Bronchial epithelial cell (primary cell): ENCODE data around the gene FARSA. TPM values are rescaled to one million over a fixed set of nuclear protein-coding genes. Genes with fewer than 3 reads are reported as not detected.
"Not testable (repeated sequence)": the region's sequence is repeated elsewhere in the genome, so short reads cannot be mapped to it uniquely, and the experiment has no call there.

Experiments used
- DNase-seq: peaks from one replicate; pipeline ENCODE4 v3.0.0-alpha.2; 2010; ENCODE audit warnings: low read depth
- FAIRE-seq: peaks from 2 replicates; lab custom pipeline; 2011; peaks lifted over from hg19 to GRCh38; lab: Jason Lieb, UNC
- H3K27me3 ChIP-seq: 2 replicates; pipeline ENCODE4 v1.5.1; 2011; ENCODE audit warnings: low read length; ENCODE audit not compliant: control insufficient read depth, insufficient read depth
- H3K36me3 ChIP-seq: 2 replicates; pipeline ENCODE4 v1.5.1; 2011; ENCODE audit warnings: low read length; ENCODE audit not compliant: control insufficient read depth, insufficient read depth
- H3K4me3 ChIP-seq: 2 replicates; pipeline ENCODE4 v1.5.1; 2011; ENCODE audit warnings: mild to moderate bottlenecking, low read depth, low read length, control low read depth
- CTCF ChIP-seq: IDR thresholded peaks from 2 replicates; pipeline ENCODE4 v1.5.1; 2011; ENCODE audit warnings: mild to moderate bottlenecking, moderate library complexity, low read length, control low read depth, inconsistent platforms; ENCODE audit not compliant: insufficient read depth, severe bottlenecking
- total RNA-seq: library from RNA; depleted of rRNA; stranded (reverse); fragments of >200 nt; gene quantifications from 2 replicates; pipeline ENCODE4 v1.2.1, GENCODE V29; 2014

Gene FARSA
- 53.6 and 55.5 TPM in 2 replicates for total RNA-seq

- DNase-seq (peak; percentile 80), FAIRE-seq (no peak)
- TF ChIP-seq CTCF, result no peak
- H3K27me3 ChIP-seq, result no peaks in the 10 kb centered on the region
- peak within 1 kb of the TSS; percentile 91 for H3K4me3 ChIP-seq
- H3K36me3 ChIP-seq, result peaks cover 16% of the 10 kb centered on the region
Measured at GRCh38 chr19:12933287-12934072, at the start of gene FARSA. TSS of gene FARSA (minus strand) at chr19:12933711. CDS start at chr19:12933696, 15 bp downstream.

- FAIRE-seq (no peak), DNase-seq (no peak)
- no peaks in the 10 kb centered on the region for H3K36me3 ChIP-seq
- no peak for TF ChIP-seq CTCF
- peaks cover 2% of the 10 kb centered on the region for H3K27me3 ChIP-seq
- H3K4me3 ChIP-seq, result peak overlapping the region; percentile 15
Measured at GRCh38 chr19:12983091-12983490, 49.6 kb upstream of the FARSA start.

- no peak overlapping the region for H3K4me3 ChIP-seq
- FAIRE-seq (no peak), DNase-seq (no peak)
- no peak for TF ChIP-seq CTCF
- peaks cover 2% of the 10 kb centered on the region for H3K27me3 ChIP-seq
- H3K36me3 ChIP-seq, result no peaks in the 10 kb centered on the region
Measured at GRCh38 chr19:12982648-12983047, 49.1 kb upstream of the FARSA start.

- FAIRE-seq (no peak), DNase-seq (no peak)
- H3K27me3 ChIP-seq, result peaks cover 2% of the 10 kb centered on the region
- H3K4me3 ChIP-seq, result no peak overlapping the region
- H3K36me3 ChIP-seq, result no peaks in the 10 kb centered on the region
- no peak for TF ChIP-seq CTCF
Measured at GRCh38 chr19:12979974-12980373, 46.5 kb upstream of the FARSA start.

GRCh38 chr19:12976109-12976508 is 42.6 kb upstream of the FARSA start:
- not testable (repeated sequence) for H3K4me3 ChIP-seq, H3K36me3 ChIP-seq, H3K27me3 ChIP-seq, FAIRE-seq, DNase-seq

- no peak for FAIRE-seq
- H3K4me3 ChIP-seq, result no peak overlapping the region
- no peaks in the 10 kb centered on the region for H3K27me3 ChIP-seq
- TF ChIP-seq CTCF, result no peak
- no peak for DNase-seq
- H3K36me3 ChIP-seq, result no peaks in the 10 kb centered on the region
Measured at GRCh38 chr19:12975221-12975741, 41.8 kb upstream of the FARSA start.
